Muscle layer of colon (tissue), 2 donors: ENCODE data around the gene POC1A.

Experiments
- H3K27ac ChIP-seq: one replicate; pipeline ENCODE4 v1.7.0; 2013; ENCODE audit warnings: low read depth, mild to moderate bottlenecking, low read length, moderate library complexity
- H3K27me3 ChIP-seq, 2 donors: one replicate each; pipeline ENCODE4 v1.7.0; 2013; ENCODE audit warnings: low read length in 2 of 2, mild to moderate bottlenecking in 2 of 2; ENCODE audit not compliant: insufficient read depth in 2 of 2, control insufficient read depth in 1 of 2
- H3K36me3 ChIP-seq: one replicate; pipeline ENCODE4 v1.7.0; 2013; ENCODE audit warnings: mild to moderate bottlenecking, low read length; ENCODE audit not compliant: insufficient read depth
- H3K4me1 ChIP-seq: one replicate; pipeline ENCODE4 v1.7.0; 2013; ENCODE audit warnings: mild to moderate bottlenecking, low read length; ENCODE audit not compliant: insufficient read depth
- H3K4me3 ChIP-seq, 2 donors: one replicate each; pipeline ENCODE4 v1.7.0; 2013; ENCODE audit warnings: low read length in 2 of 2, low read depth in 1 of 2, mild to moderate bottlenecking in 1 of 2, moderate library complexity in 1 of 2
- H3K9ac ChIP-seq: one replicate; pipeline ENCODE4 v1.7.0; 2013; ENCODE audit warnings: low read length
- H3K9me3 ChIP-seq: one replicate; pipeline ENCODE4 v1.7.0; 2013; ENCODE audit warnings: mild to moderate bottlenecking, low read length
- donor health status: abdominal sarcoma.
- donor health status: Adenocarcinoma of cecum.

Gene POC1A

GRCh38 chr3:52140000-52140399 is 14.2 kb downstream of the POC1A start:
- Histone ChIP-seq H3K36me3 (no peaks in the 10 kb centered on the region), H3K27ac (no peak overlapping the region), H3K9me3 (no peaks in the 10 kb centered on the region), H3K9ac (no peak overlapping the region), H3K4me3 (no peak overlapping the region), H3K4me1 (peaks cover 3% of the 10 kb centered on the region), H3K27me3 (no peaks in the 10 kb centered on the region)

GRCh38 chr3:52137311-52137710 is 16.9 kb downstream of the POC1A start:
- H3K4me3 ChIP-seq = no peak overlapping the region
- H3K27ac ChIP-seq = no peak overlapping the region
- H3K9me3 ChIP-seq = no peaks in the 10 kb centered on the region
- no peaks in the 10 kb centered on the region for H3K36me3 ChIP-seq
- no peak overlapping the region for H3K9ac ChIP-seq
- H3K27me3 ChIP-seq = no peaks in the 10 kb centered on the region
- H3K4me1 ChIP-seq = no peaks in the 10 kb centered on the region

GRCh38 chr3:52136513-52136912 is 17.7 kb downstream of the POC1A start:
- no peaks in the 10 kb centered on the region for H3K4me1 ChIP-seq
- no peak overlapping the region for H3K9ac ChIP-seq
- H3K27me3 ChIP-seq = no peaks in the 10 kb centered on the region
- no peak overlapping the region for H3K27ac ChIP-seq
- no peaks in the 10 kb centered on the region for H3K9me3 ChIP-seq
- H3K36me3 ChIP-seq = no peaks in the 10 kb centered on the region
- no peak overlapping the region for H3K4me3 ChIP-seq

GRCh38 chr3:52135332-52135731 is 18.9 kb downstream of the POC1A start:
- no peaks in the 10 kb centered on the region for H3K4me1 ChIP-seq
- no peak overlapping the region for H3K4me3 ChIP-seq
- H3K27ac ChIP-seq = no peak overlapping the region
- no peaks in the 10 kb centered on the region for H3K9me3 ChIP-seq
- H3K9ac ChIP-seq = no peak overlapping the region
- H3K36me3 ChIP-seq = no peaks in the 10 kb centered on the region
- no peaks in the 10 kb centered on the region for H3K27me3 ChIP-seq

- no peak overlapping the region for H3K27ac ChIP-seq
Observed at GRCh38 chr3:52134761-52135160, 19.5 kb downstream of the POC1A start.

GRCh38 chr3:52132930-52133329 is 21.3 kb downstream of the POC1A start:
- Histone ChIP-seq H3K9me3 (no peaks in the 10 kb centered on the region), H3K27me3 (no peaks in the 10 kb centered on the region), H3K9ac (no peak overlapping the region), H3K36me3 (no peaks in the 10 kb centered on the region), H3K27ac (no peak overlapping the region), H3K4me3 (no peak overlapping the region), H3K4me1 (no peaks in the 10 kb centered on the region)

More at GRCh38 chr3:52134761-52135160, 19.5 kb downstream of the POC1A start:
- no peaks in the 10 kb centered on the region for H3K36me3 ChIP-seq
- no peaks in the 10 kb centered on the region for H3K9me3 ChIP-seq
- no peaks in the 10 kb centered on the region for H3K27me3 ChIP-seq
- no peak overlapping the region for H3K4me3 ChIP-seq
- no peaks in the 10 kb centered on the region for H3K4me1 ChIP-seq
- H3K9ac ChIP-seq = no peak overlapping the region

GRCh38 chr3:52132041-52132440 is 22.2 kb downstream of the POC1A start:
- H3K4me3 ChIP-seq = no peak overlapping the region
- H3K27ac ChIP-seq = no peak overlapping the region
- H3K36me3 ChIP-seq = no peaks in the 10 kb centered on the region
- no peak overlapping the region for H3K9ac ChIP-seq
- no peaks in the 10 kb centered on the region for H3K4me1 ChIP-seq
- no peaks in the 10 kb centered on the region for H3K27me3 ChIP-seq
- H3K9me3 ChIP-seq = no peaks in the 10 kb centered on the region

- Histone ChIP-seq H3K36me3 (no peaks in the 10 kb centered on the region), H3K4me1 (no peaks in the 10 kb centered on the region), H3K9me3 (no peaks in the 10 kb centered on the region), H3K27me3 (no peaks in the 10 kb centered on the region), H3K9ac (no peak overlapping the region), H3K4me3 (no peak overlapping the region), H3K27ac (no peak overlapping the region)
Observed at GRCh38 chr3:52130966-52131622, 23.1 kb downstream of the POC1A start.

- Histone ChIP-seq H3K27me3 (no peaks in the 10 kb centered on the region), H3K4me3 (no peak overlapping the region), H3K4me1 (no peaks in the 10 kb centered on the region), H3K9ac (no peak overlapping the region), H3K9me3 (no peaks in the 10 kb centered on the region), H3K36me3 (no peaks in the 10 kb centered on the region), H3K27ac (no peak overlapping the region)
Observed at GRCh38 chr3:52128118-52128683, 26.0 kb downstream of the POC1A start.

- H3K9ac ChIP-seq = no peak overlapping the region
Observed at GRCh38 chr3:52126500-52126899, 27.7 kb downstream of the POC1A start.

GRCh38 chr3:52126036-52126435 is 28.2 kb downstream of the POC1A start:
- Histone ChIP-seq H3K4me3 (no peak overlapping the region), H3K27ac (no peak overlapping the region), H3K4me1 (peaks cover 9% of the 10 kb centered on the region), H3K9me3 (no peaks in the 10 kb centered on the region), H3K9ac (no peak overlapping the region), H3K36me3 (no peaks in the 10 kb centered on the region), H3K27me3 (no peaks in the 10 kb centered on the region)

More at GRCh38 chr3:52126500-52126899, 27.7 kb downstream of the POC1A start:
- H3K36me3 ChIP-seq = no peaks in the 10 kb centered on the region
- no peak overlapping the region for H3K27ac ChIP-seq
- H3K27me3 ChIP-seq = no peaks in the 10 kb centered on the region
- no peaks in the 10 kb centered on the region for H3K9me3 ChIP-seq
- H3K4me1 ChIP-seq = peaks cover 8% of the 10 kb centered on the region
- no peak overlapping the region for H3K4me3 ChIP-seq

- Histone ChIP-seq H3K9me3 (no peaks in the 10 kb centered on the region), H3K4me1 (peaks cover 15% of the 10 kb centered on the region), H3K9ac (no peak overlapping the region), H3K4me3 (no peak overlapping the region), H3K27ac (no peak overlapping the region), H3K36me3 (no peaks in the 10 kb centered on the region), H3K27me3 (no peaks in the 10 kb centered on the region)
Observed at GRCh38 chr3:52124766-52125165, 29.5 kb downstream of the POC1A start.
